B cell (primary cell): ENCODE measurements around the gene SLC28A3. TPM values are rescaled to one million over a fixed set of nuclear protein-coding genes. Genes with fewer than 3 reads are reported as not detected.

Experiments used
- ATAC-seq: fragments of 200-7000 bp; cut with Tn5 transposase; one replicate; pipeline ENCODE4 v1.10.0; 2021; ENCODE audit warnings: low read depth, mild to moderate bottlenecking, moderate number of reproducible peaks, moderate library complexity
- CTCF ChIA-PET: fragments of 350-600 bp; sonication (Branson Sonifier 250); formaldehyde crosslinking; loops from one replicate; lab custom pipeline; 2021; ENCODE audit warnings: antibody characterized with exemption, inconsistent platforms; lab: Charles Lee
- POLR2A ChIA-PET: fragments of 350-600 bp; sonication (Branson Sonifier 250); formaldehyde crosslinking; loops from one replicate; lab custom pipeline; 2021; ENCODE audit warnings: antibody characterized with exemption; lab: Charles Lee
- DNase-seq: peaks from one replicate; pipeline ENCODE4 v3.0.0; 2013
- H2AFZ ChIP-seq: 2 replicates; pipeline ENCODE4 v1.6.1; 2012; ENCODE audit warnings: mild to moderate bottlenecking, low read depth, low read length; ENCODE audit not compliant: insufficient read depth, poor library complexity, severe bottlenecking
- H3K27ac ChIP-seq, 2 donors: 1 replicate in 1 of 2; 2 replicates in 1 of 2; pipeline ENCODE4 v1.5.1; 2012 to 2013; ENCODE audit warnings: low read length in 2 of 2, mild to moderate bottlenecking in 2 of 2, moderate library complexity in 1 of 2
- H3K27me3 ChIP-seq, 4 experiments: fragments of 200-600 bp in 1 of 4; sonication (generic) in 1 of 4; replicated peaks in 1 of 4; 1 replicate in 2 of 4; 2 replicates in 2 of 4; pipeline versions ENCODE4 v1.6.1 to v1.7.0; 2013 to 2016; ENCODE audit warnings: low read length in 3 of 4, mild to moderate bottlenecking in 2 of 4, mixed read lengths in 1 of 4, moderate library complexity in 1 of 4; ENCODE audit not compliant: insufficient read depth in 4 of 4, control insufficient read depth in 3 of 4; ENCODE audit errors: control extremely low read depth in 1 of 4
- H3K36me3 ChIP-seq, 2 experiments: replicated peaks in 1 of 2; 1 replicate in 1 of 2; 2 replicates in 1 of 2; pipeline versions ENCODE4 v1.6.1 to v1.7.1; 2013; ENCODE audit warnings: low read length in 1 of 2; ENCODE audit not compliant: insufficient read depth in 2 of 2, control insufficient read depth in 1 of 2; ENCODE audit errors: control extremely low read depth in 1 of 2, extremely low read depth in 1 of 2
- H3K4me1 ChIP-seq, 2 donors: fragments of 200-600 bp in 1 of 2; sonication (generic) in 1 of 2; 1 replicate in 1 of 2; 2 replicates in 1 of 2; pipeline versions ENCODE4 v1.5.1 to v1.6.1; 2013 to 2017; ENCODE audit warnings: low read length in 2 of 2; ENCODE audit not compliant: control insufficient read depth in 2 of 2, insufficient read depth in 2 of 2
- H3K4me2 ChIP-seq: replicated peaks from 2 replicates; pipeline ENCODE3; 2012; ENCODE audit warnings: mild to moderate bottlenecking, low read depth, low read length; ENCODE audit not compliant: poor library complexity, severe bottlenecking
- H3K4me3 ChIP-seq, 5 experiments: fragments of 200-600 bp in 1 of 5; sonication (generic) in 1 of 5; 1 replicate in 3 of 5; 2 replicates in 2 of 5; pipeline versions ENCODE4 v1.5.1 to v1.7.0; 2011 to 2016; ENCODE audit warnings: low read length in 4 of 5, mild to moderate bottlenecking in 4 of 5, low read depth in 2 of 5, control low read depth in 1 of 5, moderate library complexity in 1 of 5; ENCODE audit not compliant: insufficient read depth in 1 of 5; ENCODE audit errors: control extremely low read depth in 1 of 5, extremely low read depth in 1 of 5
- H3K79me2 ChIP-seq: fragments of 200-600 bp; sonication (generic); one replicate; pipeline ENCODE4 v1.6.0; 2016; ENCODE audit warnings: low read length; ENCODE audit not compliant: control insufficient read depth, insufficient read depth
- H3K9ac ChIP-seq: fragments of 200-600 bp; sonication (generic); 2 replicates; pipeline ENCODE4 v1.6.1; 2017; ENCODE audit warnings: mild to moderate bottlenecking, low read length, moderate library complexity
- H3K9me3 ChIP-seq, 3 donors: one replicate each; pipeline versions ENCODE4 v1.6.1 to v1.7.1; 2013; ENCODE audit warnings: low read length in 2 of 3; ENCODE audit not compliant: control insufficient read depth in 2 of 3, insufficient read depth in 1 of 3; ENCODE audit errors: control extremely low read depth in 1 of 3
- H4K20me1 ChIP-seq: 2 replicates; pipeline ENCODE4 v1.6.0; 2012; ENCODE audit warnings: mild to moderate bottlenecking, low read length; ENCODE audit not compliant: insufficient read depth, control insufficient read depth, poor library complexity, severe bottlenecking
- H3K27ac Mint-ChIP-seq: one replicate; pipeline ENCODE4 v1.8.0; 2021; ENCODE audit warnings: mixed read lengths
- H3K27me3 Mint-ChIP-seq: one replicate; pipeline ENCODE4 v1.8.0; 2021; ENCODE audit warnings: mixed read lengths
- H3K4me1 Mint-ChIP-seq: one replicate; pipeline ENCODE4 v1.8.0; 2021; ENCODE audit warnings: mixed read lengths
- H3K4me3 Mint-ChIP-seq: one replicate; pipeline ENCODE4 v1.8.0; 2021; ENCODE audit warnings: mixed read lengths
- H3K9me3 Mint-ChIP-seq: one replicate; pipeline ENCODE4 v1.8.0; 2022; ENCODE audit warnings: mixed read lengths; ENCODE audit not compliant: insufficient read depth
- CTCF ChIP-seq: fragments of 200-600 bp; IDR thresholded peaks from one replicate; pipeline ENCODE4 v1.8.0; 2022; ENCODE audit warnings: antibody characterized with exemption, mild to moderate bottlenecking
- EZH2 ChIP-seq: IDR thresholded peaks from 2 replicates; pipeline ENCODE4 v1.6.1; 2012; ENCODE audit warnings: borderline replicate concordance, low read depth, mild to moderate bottlenecking, moderate library complexity, low read length; ENCODE audit not compliant: insufficient read depth, poor library complexity, severe bottlenecking
- WGBS: methylation state at CpG from one replicate; pipeline ENCODE4 v1.1.5; 2013; ENCODE audit warnings: missing lambda C conversion rate; ENCODE audit not compliant: insufficient coverage; 5-methylcytosine and 5-hydroxymethylcytosine counted together
- intact Hi-C: fragments of 100-400 bp; cut with micrococcal nuclease; formaldehyde crosslinking; loops from one replicate; pipeline ENCODE4 v1.10.0; 2022
- polyA plus RNA-seq: library from polyadenylated mRNA; depleted of rRNA; stranded (reverse); fragments of >200 nt; gene quantifications from 2 replicates; pipeline ENCODE4 v1.2.3, GENCODE V29; 2012
- total RNA-seq, 2 donors: library from RNA; stranded (reverse); fragments of 120-200 nt in 1 of 2; gene quantifications; 1 replicate in 1 of 2; 2 replicates in 1 of 2; pipeline versions ENCODE4 v1.2.3 to v1.2.4, GENCODE V29; 2013 to 2022

The SLC28A3 gene
- total and polyA plus RNA-seq, 2 donors (not counting 1 experiment from before 2014, with no cell fraction given), result not detected

DNA sequence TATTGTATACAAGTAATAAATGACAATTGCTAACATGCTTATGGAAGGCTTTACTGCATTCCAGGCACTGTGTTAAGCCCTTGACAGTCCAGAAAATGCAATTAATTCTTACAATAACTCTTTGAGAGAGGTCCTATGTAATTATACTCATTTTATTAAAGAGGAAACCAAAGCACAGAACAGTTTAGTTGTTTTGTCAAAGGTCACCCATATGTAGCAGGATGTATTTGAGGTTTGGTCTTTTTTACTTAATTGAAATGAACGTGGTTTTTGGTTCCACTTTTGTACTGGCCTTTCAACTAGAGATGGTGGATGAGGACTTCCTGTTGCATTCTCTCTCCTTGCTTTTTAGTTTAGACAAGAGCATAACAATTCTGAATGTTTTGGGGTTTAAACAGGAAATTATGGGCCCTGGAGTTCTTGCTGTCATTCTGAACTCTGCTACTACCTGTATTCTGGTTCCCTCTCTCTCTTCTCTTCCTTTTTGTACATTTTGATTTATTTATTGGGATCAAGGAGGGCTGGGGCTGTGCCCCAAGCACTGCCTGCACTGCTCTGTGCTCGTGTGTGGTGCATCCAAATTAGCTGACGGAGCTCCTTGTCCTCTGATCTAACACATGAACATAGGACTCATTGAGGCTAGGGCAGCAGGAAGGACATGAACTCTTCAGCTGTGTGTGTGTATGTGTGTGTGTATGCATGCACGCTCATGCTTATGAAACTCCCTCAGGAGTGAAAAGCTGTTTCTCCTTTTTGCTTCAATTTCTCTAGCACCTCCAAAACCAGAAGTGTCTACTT lies 47.4 kb downstream of the SLC28A3 start:
- intact Hi-C loops, result no loop called here
- H3K27me3 Mint-ChIP-seq, result no peaks in the 10 kb centered on the region
- H3K9me3 ChIP-seq, result no peaks in the 10 kb centered on the region
- 0% methylated on average over 1 of the region's 4 CpGs for WGBS
- H3K4me3 Mint-ChIP-seq, result peak overlapping the region; percentile 82
- ChIA-PET POLR2A (interaction anchor here (0.6 to 0.7 kb wide), 2 partner anchors 35 to 336 kb away, joined by 3 to 5 read pairs; no protein-coding TSS in a partner anchor), CTCF (interaction anchor here (0.5 to 1.8 kb wide), 6 partner anchors 22 to 356 kb away, joined by 3 to 15 read pairs (median 4); no protein-coding TSS in a partner anchor)
- no peaks in the 10 kb centered on the region for H4K20me1 ChIP-seq
- H3K27ac ChIP-seq, result peak overlapping the region; percentile 56 to 73
- H3K4me1 Mint-ChIP-seq, result peaks cover 40% of the 10 kb centered on the region
- no peaks in the 10 kb centered on the region for H3K36me3 ChIP-seq
- H3K9ac ChIP-seq, result peak overlapping the region; percentile 39
- H3K4me1 ChIP-seq, result peaks cover 43% of the 10 kb centered on the region in 2 donors
- peak overlapping the region; percentile 96 for H3K27ac Mint-ChIP-seq
- peak; percentile 65 for ATAC-seq
- TF ChIP-seq EZH2 (no peak), CTCF (no peak)
- no peaks in the 10 kb centered on the region for H3K27me3 ChIP-seq
- peak; percentile 47 for DNase-seq
- no peaks in the 10 kb centered on the region for H3K9me3 Mint-ChIP-seq
- no peaks in the 10 kb centered on the region for H3K79me2 ChIP-seq
- H3K4me3 ChIP-seq, result peak overlapping the region in 4 of 5 experiments; percentile 2 to 45 (median 4)
- peak overlapping the region; percentile 71 for H3K4me2 ChIP-seq
- H2AFZ ChIP-seq, result peak overlapping the region; percentile 68

DNA sequence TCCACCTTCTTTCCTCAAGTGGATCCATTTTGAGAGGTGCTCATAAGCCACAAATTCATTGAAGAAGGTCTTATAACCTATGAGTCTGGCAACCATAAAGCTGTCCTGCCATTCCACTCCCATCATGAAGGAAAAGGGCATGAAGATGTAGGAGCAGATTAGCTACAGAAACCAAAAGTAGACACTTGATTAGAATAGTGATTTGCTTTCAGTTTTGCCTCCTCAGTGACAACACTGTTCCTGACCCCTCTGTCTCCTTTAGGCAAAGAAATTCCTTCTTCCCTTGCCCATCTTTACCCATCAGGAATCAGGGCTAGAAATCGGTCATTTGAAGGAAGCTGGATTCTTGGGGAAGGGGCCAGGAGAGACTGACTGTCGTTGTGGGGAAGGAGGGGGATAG lies 55.2 kb downstream of the SLC28A3 start:
- TF ChIP-seq CTCF (no peak), EZH2 (no peak)
- H3K27me3 ChIP-seq, result no peaks in the 10 kb centered on the region
- no peak for ATAC-seq
- peak overlapping the region; percentile 7 for H3K4me2 ChIP-seq
- Mint-ChIP-seq H3K27me3 (no peaks in the 10 kb centered on the region), H3K27ac (no peak overlapping the region), H3K4me3 (no peak overlapping the region), H3K4me1 (peaks cover 11% of the 10 kb centered on the region), H3K9me3 (no peaks in the 10 kb centered on the region)
- DNase-seq, result no peak
- no peak overlapping the region for H3K4me3 ChIP-seq
- H3K27ac ChIP-seq, result no peak overlapping the region
- peak overlapping the region; percentile 61 for H2AFZ ChIP-seq
- no peak overlapping the region for H3K9ac ChIP-seq
- no peaks in the 10 kb centered on the region for H4K20me1 ChIP-seq
- POLR2A ChIA-PET, result no interaction called here
- H3K79me2 ChIP-seq, result no peaks in the 10 kb centered on the region
- intact Hi-C loops, result no loop called here
- CTCF ChIA-PET, result interaction anchor here (0.8 kb wide), 1 partner anchor 9 kb away, joined by 4 read pairs; no protein-coding TSS in a partner anchor
- WGBS, result 67% methylated on average over 1 of the region's 2 CpGs
- no peaks in the 10 kb centered on the region for H3K36me3 ChIP-seq
- H3K4me1 ChIP-seq, result peaks cover 0 to 3% of the 10 kb centered on the region in 2 donors
- no peaks in the 10 kb centered on the region for H3K9me3 ChIP-seq
